SJCRH30 (cell line): Measurements from ENCODE around the gene TOP3A. TPM values are rescaled to one million over a fixed set of nuclear protein-coding genes. Genes with fewer than 3 reads are reported as not detected.

Experiments
- DNase-seq, 2 experiments: peaks; one replicate each; pipeline ENCODE4 v3.0.0-alpha.2; 2015 to 2020
- H3K27ac ChIP-seq: fragments of 250-450 bp; sonication (Bioruptor Pico); 2 replicates; pipeline ENCODE4 v1.5.1; 2020; ENCODE audit warnings: mild to moderate bottlenecking, moderate library complexity
- H3K27me3 ChIP-seq: fragments of 250-450 bp; sonication (Bioruptor Pico); 2 replicates; pipeline ENCODE4 v1.5.1; 2020; ENCODE audit warnings: mild to moderate bottlenecking, moderate library complexity
- H3K36me3 ChIP-seq: fragments of 250-450 bp; sonication (Bioruptor Pico); 2 replicates; pipeline ENCODE4 v1.5.1; 2020; ENCODE audit warnings: mild to moderate bottlenecking, moderate library complexity
- H3K4me1 ChIP-seq: fragments of 250-450 bp; sonication (Bioruptor Pico); 2 replicates; pipeline ENCODE4 v1.5.1; 2020; ENCODE audit warnings: mild to moderate bottlenecking, moderate library complexity
- H3K4me3 ChIP-seq: fragments of 250-450 bp; sonication (Bioruptor Pico); 2 replicates; pipeline ENCODE4 v1.5.1; 2020; ENCODE audit warnings: mild to moderate bottlenecking, moderate library complexity
- H3K9me3 ChIP-seq: fragments of 250-450 bp; sonication (Bioruptor Pico); replicated peaks from 2 replicates; pipeline ENCODE4 v1.5.1; 2020; ENCODE audit warnings: mild to moderate bottlenecking, moderate library complexity
- total RNA-seq: library from RNA; depleted of rRNA; stranded (reverse); fragments of >200 nt; shearing (Covaris generic); gene quantifications from 2 replicates; pipeline ENCODE4 v1.2.3, GENCODE V29; 2014

Gene TOP3A
- total RNA-seq, 1 experiment from 2014 or later, result 236 TPM

GRCh38 chr17:18331879-18332278, 17.1 kb upstream of the TOP3A start:
- H3K36me3 ChIP-seq, result peaks cover 63% of the 10 kb centered on the region

GRCh38 chr17:18328643-18329204, 13.9 kb upstream of the TOP3A start:
- Histone ChIP-seq H3K4me1 (no peaks in the 10 kb centered on the region), H3K9me3 (no peaks in the 10 kb centered on the region), H3K4me3 (no peak overlapping the region), H3K36me3 (peaks cover 63% of the 10 kb centered on the region), H3K27ac (no peak overlapping the region), H3K27me3 (no peaks in the 10 kb centered on the region)
- no peak for DNase-seq

More at GRCh38 chr17:18331879-18332278, 17.1 kb upstream of the TOP3A start:
- no peak for DNase-seq
- no peaks in the 10 kb centered on the region for H3K27me3 ChIP-seq
- no peaks in the 10 kb centered on the region for H3K9me3 ChIP-seq
- no peak overlapping the region for H3K27ac ChIP-seq
- H3K4me3 ChIP-seq, result no peak overlapping the region
- no peaks in the 10 kb centered on the region for H3K4me1 ChIP-seq

GRCh38 chr17:18327556-18327955, 12.8 kb upstream of the TOP3A start:
- Histone ChIP-seq H3K4me1 (no peaks in the 10 kb centered on the region), H3K27ac (no peak overlapping the region), H3K36me3 (peaks cover 63% of the 10 kb centered on the region), H3K27me3 (no peaks in the 10 kb centered on the region), H3K9me3 (no peaks in the 10 kb centered on the region), H3K4me3 (no peak overlapping the region)
- no peak for DNase-seq

- H3K27ac ChIP-seq, result no peak overlapping the region
- H3K27me3 ChIP-seq, result no peaks in the 10 kb centered on the region
- H3K9me3 ChIP-seq, result no peaks in the 10 kb centered on the region
- no peak overlapping the region for H3K4me3 ChIP-seq
- DNase-seq, result no peak
- H3K36me3 ChIP-seq, result peaks cover 65% of the 10 kb centered on the region
- no peaks in the 10 kb centered on the region for H3K4me1 ChIP-seq
Observed at GRCh38 chr17:18327093-18327492, 12.3 kb upstream of the TOP3A start.

GRCh38 chr17:18326572-18326971, 11.8 kb upstream of the TOP3A start:
- no peak overlapping the region for H3K4me3 ChIP-seq
- H3K36me3 ChIP-seq, result peaks cover 61% of the 10 kb centered on the region
- no peaks in the 10 kb centered on the region for H3K9me3 ChIP-seq

GRCh38 chr17:18326039-18326438, 11.2 kb upstream of the TOP3A start:
- no peak overlapping the region for H3K4me3 ChIP-seq
- DNase-seq, result no peak
- H3K27me3 ChIP-seq, result no peaks in the 10 kb centered on the region
- H3K36me3 ChIP-seq, result peaks cover 60% of the 10 kb centered on the region
- H3K27ac ChIP-seq, result no peak overlapping the region
- H3K4me1 ChIP-seq, result no peaks in the 10 kb centered on the region
- H3K9me3 ChIP-seq, result no peaks in the 10 kb centered on the region

More at GRCh38 chr17:18326572-18326971, 11.8 kb upstream of the TOP3A start:
- no peak for DNase-seq
- no peak overlapping the region for H3K27ac ChIP-seq
- no peaks in the 10 kb centered on the region for H3K27me3 ChIP-seq
- no peaks in the 10 kb centered on the region for H3K4me1 ChIP-seq

- Histone ChIP-seq H3K36me3 (peaks cover 61% of the 10 kb centered on the region), H3K27ac (no peak overlapping the region)
Observed at GRCh38 chr17:18324140-18325050, 9.6 kb upstream of the TOP3A start.

GRCh38 chr17:18323507-18324139, 8.8 kb upstream of the TOP3A start:
- no peaks in the 10 kb centered on the region for H3K4me1 ChIP-seq
- H3K9me3 ChIP-seq, result no peaks in the 10 kb centered on the region
- H3K4me3 ChIP-seq, result no peak overlapping the region
- H3K27ac ChIP-seq, result no peak overlapping the region
- DNase-seq, result no peak
- H3K36me3 ChIP-seq, result peaks cover 59% of the 10 kb centered on the region
- no peaks in the 10 kb centered on the region for H3K27me3 ChIP-seq

More at GRCh38 chr17:18324140-18325050, 9.6 kb upstream of the TOP3A start:
- no peaks in the 10 kb centered on the region for H3K27me3 ChIP-seq
- no peaks in the 10 kb centered on the region for H3K4me1 ChIP-seq
- no peak for DNase-seq
- H3K4me3 ChIP-seq, result no peak overlapping the region
- no peaks in the 10 kb centered on the region for H3K9me3 ChIP-seq

- Histone ChIP-seq H3K27me3 (no peaks in the 10 kb centered on the region), H3K4me1 (no peaks in the 10 kb centered on the region), H3K36me3 (peaks cover 53% of the 10 kb centered on the region), H3K9me3 (no peaks in the 10 kb centered on the region), H3K27ac (no peak overlapping the region), H3K4me3 (no peak overlapping the region)
- DNase-seq, result no peak
Observed at GRCh38 chr17:18323007-18323406, 8.2 kb upstream of the TOP3A start.

- Histone ChIP-seq H3K9me3 (no peaks in the 10 kb centered on the region), H3K27me3 (no peaks in the 10 kb centered on the region), H3K4me3 (no peak overlapping the region), H3K27ac (no peak overlapping the region), H3K36me3 (peaks cover 52% of the 10 kb centered on the region), H3K4me1 (no peaks in the 10 kb centered on the region)
- no peak for DNase-seq
Observed at GRCh38 chr17:18322522-18322921, 7.7 kb upstream of the TOP3A start.

- no peaks in the 10 kb centered on the region for H3K4me1 ChIP-seq
- no peak overlapping the region for H3K27ac ChIP-seq
- DNase-seq, result no peak
- no peak overlapping the region for H3K4me3 ChIP-seq
- no peaks in the 10 kb centered on the region for H3K27me3 ChIP-seq
- peaks cover 42% of the 10 kb centered on the region for H3K36me3 ChIP-seq
- H3K9me3 ChIP-seq, result no peaks in the 10 kb centered on the region
Observed at GRCh38 chr17:18321309-18321708, 6.5 kb upstream of the TOP3A start.

- no peaks in the 10 kb centered on the region for H3K9me3 ChIP-seq
- no peaks in the 10 kb centered on the region for H3K27me3 ChIP-seq
- DNase-seq, result no peak
- no peak overlapping the region for H3K4me3 ChIP-seq
- no peak overlapping the region for H3K27ac ChIP-seq
- H3K4me1 ChIP-seq, result peaks cover 4% of the 10 kb centered on the region
- peaks cover 37% of the 10 kb centered on the region for H3K36me3 ChIP-seq
Observed at GRCh38 chr17:18320301-18320700, 5.5 kb upstream of the TOP3A start.

GRCh38 chr17:18319604-18320256, 4.9 kb upstream of the TOP3A start:
- Histone ChIP-seq H3K4me3 (no peak overlapping the region), H3K9me3 (no peaks in the 10 kb centered on the region), H3K27me3 (no peaks in the 10 kb centered on the region), H3K27ac (no peak overlapping the region), H3K36me3 (peaks cover 31% of the 10 kb centered on the region), H3K4me1 (peaks cover 4% of the 10 kb centered on the region)
- peak; percentile 77 to 79 for DNase-seq

GRCh38 chr17:18318771-18319450, 4.1 kb upstream of the TOP3A start:
- peaks cover 4% of the 10 kb centered on the region for H3K4me1 ChIP-seq
- no peaks in the 10 kb centered on the region for H3K27me3 ChIP-seq
- H3K36me3 ChIP-seq, result peaks cover 23% of the 10 kb centered on the region
- no peak overlapping the region for H3K27ac ChIP-seq
- no peaks in the 10 kb centered on the region for H3K9me3 ChIP-seq
- no peak overlapping the region for H3K4me3 ChIP-seq
- no peak for DNase-seq
